Ishikawa (cell line): ENCODE measurements around the gene ZNF776.
A peak's percentile ranks its signal among the peaks of the same experiment; 100 is the strongest.

Experiments used
- CEBPB ChIP-seq: IDR thresholded peaks from 2 replicates; pipeline ENCODE4 v1.6.1; 2012
- CREB1 ChIP-seq: IDR thresholded peaks from 2 replicates; pipeline ENCODE4 v1.6.1; 2012; ENCODE audit warnings: low read depth
- EGR1 ChIP-seq: IDR thresholded peaks from 2 replicates; pipeline ENCODE4 v1.6.1; 2012
- EP300 ChIP-seq: IDR thresholded peaks from 2 replicates; pipeline ENCODE4 v1.6.1; 2012; ENCODE audit warnings: borderline replicate concordance
- FOXM1 ChIP-seq: IDR thresholded peaks from 2 replicates; pipeline ENCODE4 v1.6.1; 2012; ENCODE audit warnings: low read depth, borderline replicate concordance
- MAX ChIP-seq: IDR thresholded peaks from 2 replicates; pipeline ENCODE4 v1.6.1; 2012
- NFIC ChIP-seq: IDR thresholded peaks from 2 replicates; pipeline ENCODE4 v1.6.1; 2012
- RAD21 ChIP-seq: IDR thresholded peaks from 2 replicates; pipeline ENCODE4 v1.6.1; 2012; ENCODE audit warnings: low read depth
- REST ChIP-seq: IDR thresholded peaks from 2 replicates; pipeline ENCODE4 v1.6.1; 2012; ENCODE audit warnings: low read depth, mild to moderate bottlenecking
- TAF1 ChIP-seq: IDR thresholded peaks from 2 replicates; pipeline ENCODE4 v1.6.1; 2012; ENCODE audit warnings: low read depth, mild to moderate bottlenecking
- TCF12 ChIP-seq: IDR thresholded peaks from 2 replicates; pipeline ENCODE4 v1.6.1; 2012; ENCODE audit warnings: low read depth
- TEAD4 ChIP-seq: IDR thresholded peaks from 2 replicates; pipeline ENCODE4 v1.6.1; 2012
- USF1 ChIP-seq: IDR thresholded peaks from 2 replicates; pipeline ENCODE4 v1.6.1; 2012
- YY1 ChIP-seq: IDR thresholded peaks from 2 replicates; pipeline ENCODE4 v1.6.1; 2012; ENCODE audit warnings: low read depth
- ZBTB7A ChIP-seq: IDR thresholded peaks from 2 replicates; pipeline ENCODE4 v1.6.1; 2012; ENCODE audit warnings: low read depth

Gene ZNF776

GRCh38 chr19:57778336-57778735 is 31.7 kb downstream of the ZNF776 start:
- no peak for TF ChIP-seq CEBPB
- TF ChIP-seq FOXM1: no peak
- no peak for TF ChIP-seq USF1
- no peak for TF ChIP-seq EGR1
- no peak for TF ChIP-seq CREB1
- TF ChIP-seq YY1: no peak
- no peak for TF ChIP-seq MAX
- TF ChIP-seq TEAD4: no peak

- no peak for TF ChIP-seq REST
- no peak for TF ChIP-seq TEAD4
- TF ChIP-seq TCF12: no peak
- no peak for TF ChIP-seq YY1
- no peak for TF ChIP-seq EP300
- no peak for TF ChIP-seq TAF1
- TF ChIP-seq MAX: no peak
- no peak for TF ChIP-seq CEBPB
- no peak for TF ChIP-seq FOXM1
- no peak for TF ChIP-seq RAD21
- no peak for TF ChIP-seq ZBTB7A
- TF ChIP-seq NFIC: no peak
- TF ChIP-seq CREB1: no peak
- TF ChIP-seq USF1: no peak
- no peak for TF ChIP-seq EGR1
These were observed 32.7 kb downstream of the ZNF776 start for GRCh38 chr19:57779220-57779845.

GRCh38 chr19:57786286-57786685 is 39.7 kb downstream of the ZNF776 start:
- TF ChIP-seq EP300: no peak
- TF ChIP-seq TEAD4: no peak
- TF ChIP-seq REST: no peak
- no peak for TF ChIP-seq CEBPB
- no peak for TF ChIP-seq RAD21
- no peak for TF ChIP-seq TAF1
- TF ChIP-seq EGR1: no peak
- TF ChIP-seq USF1: no peak
- TF ChIP-seq TCF12: no peak
- TF ChIP-seq ZBTB7A: no peak
- no peak for TF ChIP-seq MAX
- TF ChIP-seq NFIC: no peak

GRCh38 chr19:57786906-57787305 is 40.3 kb downstream of the ZNF776 start:
- no peak for TF ChIP-seq USF1
- TF ChIP-seq TEAD4: peak; percentile 49; the same call in 1 of the 2 replicates
- 0 out of 2 replicates have a peak, but pooled peaks have one; percentile 36 for TF ChIP-seq NFIC

- no peak for TF ChIP-seq FOXM1
- no peak for TF ChIP-seq EGR1
- TF ChIP-seq TCF12: no peak
- TF ChIP-seq TEAD4: no peak
- no peak for TF ChIP-seq USF1
- no peak for TF ChIP-seq MAX
- TF ChIP-seq TAF1: no peak
- TF ChIP-seq ZBTB7A: no peak
- TF ChIP-seq RAD21: no peak
These were observed 41.6 kb downstream of the ZNF776 start for GRCh38 chr19:57788114-57788692.
